Measurements from ENCODE around the gene JAKMIP1. TPM values are rescaled to one million over a fixed set of nuclear protein-coding genes. Genes with fewer than 3 reads are reported as not detected.

Gene JAKMIP1
- total and polyA plus RNA-seq, 2 of the 13 experiments (the other 11 are each of a cell fraction or from before 2014, with no cell fraction given): not detected

DNA sequence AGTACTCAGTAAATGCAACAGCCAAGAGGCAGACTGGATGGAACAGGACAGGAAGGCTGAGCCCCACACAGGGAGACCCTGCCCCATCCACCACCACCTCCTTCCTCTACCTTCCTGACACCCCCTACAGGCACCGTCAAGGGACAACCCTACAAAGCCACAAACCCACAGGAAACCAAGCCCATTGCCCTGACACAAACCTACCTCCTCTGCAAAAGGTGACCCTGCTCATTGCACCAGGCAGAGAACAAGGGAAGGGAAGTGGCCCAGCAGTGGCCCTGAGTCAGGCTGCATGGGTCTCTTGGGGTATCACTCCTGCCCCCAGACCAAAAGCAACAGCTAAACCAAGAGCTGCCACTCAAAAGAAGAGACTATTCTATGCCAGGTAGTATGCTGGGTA, 21.0 kb downstream of the JAKMIP1 start (continued):
- TF ChIP-seq CREB1 (IDR thresholded peaks at IDR 0.05) (no peak), CREB1 (CRISPR knock-in tag; IDR thresholded peaks at IDR 0.05) (no peak), PAF1 (CRISPR knock-in tag; IDR thresholded peaks at IDR 0.05) (no peak), TCF12 (IDR thresholded peaks at IDR 0.05) (no peak), TCF12 (CRISPR knock-in tag; IDR thresholded peaks at IDR 0.05) (no peak)
- TF ChIP-seq, protein P1, sequence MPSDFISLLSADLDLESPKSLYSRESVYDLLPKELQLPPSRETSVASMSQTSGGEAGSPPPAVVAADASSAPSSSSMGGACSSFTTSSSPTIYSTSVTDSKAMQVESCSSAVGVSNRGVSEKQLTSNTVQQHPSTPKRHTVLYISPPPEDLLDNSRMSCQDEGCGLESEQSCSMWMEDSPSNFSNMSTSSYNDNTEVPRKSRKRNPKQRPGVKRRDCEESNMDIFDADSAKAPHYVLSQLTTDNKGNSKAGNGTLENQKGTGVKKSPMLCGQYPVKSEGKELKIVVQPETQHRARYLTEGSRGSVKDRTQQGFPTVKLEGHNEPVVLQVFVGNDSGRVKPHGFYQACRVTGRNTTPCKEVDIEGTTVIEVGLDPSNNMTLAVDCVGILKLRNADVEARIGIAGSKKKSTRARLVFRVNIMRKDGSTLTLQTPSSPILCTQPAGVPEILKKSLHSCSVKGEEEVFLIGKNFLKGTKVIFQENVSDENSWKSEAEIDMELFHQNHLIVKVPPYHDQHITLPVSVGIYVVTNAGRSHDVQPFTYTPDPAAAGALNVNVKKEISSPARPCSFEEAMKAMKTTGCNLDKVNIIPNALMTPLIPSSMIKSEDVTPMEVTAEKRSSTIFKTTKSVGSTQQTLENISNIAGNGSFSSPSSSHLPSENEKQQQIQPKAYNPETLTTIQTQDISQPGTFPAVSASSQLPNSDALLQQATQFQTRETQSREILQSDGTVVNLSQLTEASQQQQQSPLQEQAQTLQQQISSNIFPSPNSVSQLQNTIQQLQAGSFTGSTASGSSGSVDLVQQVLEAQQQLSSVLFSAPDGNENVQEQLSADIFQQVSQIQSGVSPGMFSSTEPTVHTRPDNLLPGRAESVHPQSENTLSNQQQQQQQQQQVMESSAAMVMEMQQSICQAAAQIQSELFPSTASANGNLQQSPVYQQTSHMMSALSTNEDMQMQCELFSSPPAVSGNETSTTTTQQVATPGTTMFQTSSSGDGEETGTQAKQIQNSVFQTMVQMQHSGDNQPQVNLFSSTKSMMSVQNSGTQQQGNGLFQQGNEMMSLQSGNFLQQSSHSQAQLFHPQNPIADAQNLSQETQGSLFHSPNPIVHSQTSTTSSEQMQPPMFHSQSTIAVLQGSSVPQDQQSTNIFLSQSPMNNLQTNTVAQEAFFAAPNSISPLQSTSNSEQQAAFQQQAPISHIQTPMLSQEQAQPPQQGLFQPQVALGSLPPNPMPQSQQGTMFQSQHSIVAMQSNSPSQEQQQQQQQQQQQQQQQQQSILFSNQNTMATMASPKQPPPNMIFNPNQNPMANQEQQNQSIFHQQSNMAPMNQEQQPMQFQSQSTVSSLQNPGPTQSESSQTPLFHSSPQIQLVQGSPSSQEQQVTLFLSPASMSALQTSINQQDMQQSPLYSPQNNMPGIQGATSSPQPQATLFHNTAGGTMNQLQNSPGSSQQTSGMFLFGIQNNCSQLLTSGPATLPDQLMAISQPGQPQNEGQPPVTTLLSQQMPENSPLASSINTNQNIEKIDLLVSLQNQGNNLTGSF (CRISPR knock-in tag; IDR thresholded peaks at IDR 0.05): no peak
- TF ChIP-seq, protein P2, sequence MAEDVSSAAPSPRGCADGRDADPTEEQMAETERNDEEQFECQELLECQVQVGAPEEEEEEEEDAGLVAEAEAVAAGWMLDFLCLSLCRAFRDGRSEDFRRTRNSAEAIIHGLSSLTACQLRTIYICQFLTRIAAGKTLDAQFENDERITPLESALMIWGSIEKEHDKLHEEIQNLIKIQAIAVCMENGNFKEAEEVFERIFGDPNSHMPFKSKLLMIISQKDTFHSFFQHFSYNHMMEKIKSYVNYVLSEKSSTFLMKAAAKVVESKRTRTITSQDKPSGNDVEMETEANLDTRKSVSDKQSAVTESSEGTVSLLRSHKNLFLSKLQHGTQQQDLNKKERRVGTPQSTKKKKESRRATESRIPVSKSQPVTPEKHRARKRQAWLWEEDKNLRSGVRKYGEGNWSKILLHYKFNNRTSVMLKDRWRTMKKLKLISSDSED (CRISPR knock-in tag; IDR thresholded peaks at IDR 0.05): no peak
- TF ChIP-seq, protein P3, sequence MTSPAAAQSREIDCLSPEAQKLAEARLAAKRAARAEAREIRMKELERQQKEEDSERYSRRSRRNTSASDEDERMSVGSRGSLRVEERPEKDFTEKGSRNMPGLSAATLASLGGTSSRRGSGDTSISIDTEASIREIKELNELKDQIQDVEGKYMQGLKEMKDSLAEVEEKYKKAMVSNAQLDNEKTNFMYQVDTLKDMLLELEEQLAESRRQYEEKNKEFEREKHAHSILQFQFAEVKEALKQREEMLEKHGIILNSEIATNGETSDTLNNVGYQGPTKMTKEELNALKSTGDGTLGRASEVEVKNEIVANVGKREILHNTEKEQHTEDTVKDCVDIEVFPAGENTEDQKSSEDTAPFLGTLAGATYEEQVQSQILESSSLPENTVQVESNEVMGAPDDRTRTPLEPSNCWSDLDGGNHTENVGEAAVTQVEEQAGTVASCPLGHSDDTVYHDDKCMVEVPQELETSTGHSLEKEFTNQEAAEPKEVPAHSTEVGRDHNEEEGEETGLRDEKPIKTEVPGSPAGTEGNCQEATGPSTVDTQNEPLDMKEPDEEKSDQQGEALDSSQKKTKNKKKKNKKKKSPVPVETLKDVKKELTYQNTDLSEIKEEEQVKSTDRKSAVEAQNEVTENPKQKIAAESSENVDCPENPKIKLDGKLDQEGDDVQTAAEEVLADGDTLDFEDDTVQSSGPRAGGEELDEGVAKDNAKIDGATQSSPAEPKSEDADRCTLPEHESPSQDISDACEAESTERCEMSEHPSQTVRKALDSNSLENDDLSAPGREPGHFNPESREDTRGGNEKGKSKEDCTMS (CRISPR knock-in tag; conservative IDR thresholded peaks at IDR 0.05): no peak
